HCT116 (cell line): ENCODE results near the gene ACTRT3. TPM values are rescaled to one million over a fixed set of nuclear protein-coding genes. Genes with fewer than 3 reads are reported as not detected.

Source experiments
- ATAC-seq: fragments of 200-7000 bp; cut with Tn5 transposase; 2 replicates; pipeline ENCODE4 v1.9.1; 2020; ENCODE audit warnings: mild to moderate bottlenecking, moderate library complexity
- BruUV-seq: library from RNA; stranded (reverse); fragments of 400-500 nt; replicated peaks from 2 replicates; lab custom pipeline; 2021; lab: Mats Ljungman, UMichigan
- CTCF ChIA-PET: fragments of 300-600 bp; sonication (Branson Sonifier 250); formaldehyde crosslinking; loops from one replicate; lab custom pipeline; 2021; ENCODE audit warnings: antibody characterized with exemption; lab: Charles Lee
- POLR2A ChIA-PET: fragments of 300-600, 350-600 bp; sonication (Branson Sonifier 250); formaldehyde crosslinking; loops from one replicate; lab custom pipeline; 2021; ENCODE audit warnings: antibody characterized with exemption; lab: Charles Lee
- RAD21 ChIA-PET, 2 experiments: fragments of 300-600 bp; sonication (Branson Sonifier 250); formaldehyde crosslinking; loops; one replicate each; lab custom pipeline; 2023; ENCODE audit warnings: low total read pairs in 2 of 2; ENCODE audit not compliant: uncharacterized antibody in 2 of 2, unreplicated experiment in 2 of 2, low non-redundant PET in 1 of 2; lab: Charles Lee
- DNase-seq: peaks from one replicate; pipeline ENCODE4 v3.0.0-alpha.2; 2010; ENCODE audit warnings: low read depth, low spot score
- H2AFZ ChIP-seq: fragments of 200-600 bp; shearing (Covaris generic), sonication (generic); 2 replicates; pipeline ENCODE4 v1.6.1; 2017; ENCODE audit warnings: low read depth, mixed run types, mixed read lengths, antibody characterized with exemption, low read length; ENCODE audit not compliant: poor library complexity, severe bottlenecking
- H3K27ac ChIP-seq: 2 replicates; pipeline ENCODE4 v1.5.1; 2012; ENCODE audit warnings: low read depth, low read length
- H3K27me3 ChIP-seq: fragments of 200-600 bp; sonication (generic); 2 replicates; pipeline ENCODE4 v1.6.1; 2016; ENCODE audit warnings: mixed run types, low read length, mixed read lengths; ENCODE audit not compliant: insufficient read depth
- H3K36me3 ChIP-seq, 2 experiments: fragments of 200-500 bp in 1 of 2; fragments of 200-600 bp in 1 of 2; sonication (Bioruptor generic) in 1 of 2; sonication (generic) in 1 of 2; 2 replicates each; pipeline versions ENCODE4 v1.5.1 to v1.6.1; 2014 to 2016; ENCODE audit warnings: low read length in 2 of 2, inconsistent platforms in 1 of 2, mixed read lengths in 1 of 2, mixed run types in 1 of 2; ENCODE audit not compliant: insufficient read depth in 2 of 2, control insufficient read depth in 1 of 2
- H3K4me1 ChIP-seq, 2 experiments: fragments of 200-600 bp in 1 of 2; sonication (generic) in 1 of 2; 2 replicates each; pipeline versions ENCODE4 v1.5.1 to v1.6.1; 2012 to 2017; ENCODE audit warnings: low read length in 2 of 2, inconsistent platforms in 1 of 2, mild to moderate bottlenecking in 1 of 2, mixed read lengths in 1 of 2, mixed run types in 1 of 2, moderate library complexity in 1 of 2; ENCODE audit not compliant: insufficient read depth in 2 of 2, control insufficient read depth in 1 of 2
- H3K4me2 ChIP-seq: fragments of 200-600 bp; sonication (generic); 2 replicates; pipeline ENCODE4 v1.6.1; 2017; ENCODE audit warnings: mixed run types, low read length, mixed read lengths
- H3K4me3 ChIP-seq, 2 experiments: fragments of 200-600 bp in 1 of 2; sonication (generic) in 1 of 2; replicated peaks in 1 of 2; 2 replicates each; pipeline ENCODE4 v1.5.1; 2011 to 2016; ENCODE audit warnings: low read length in 2 of 2, control low read depth in 1 of 2, low read depth in 1 of 2, mild to moderate bottlenecking in 1 of 2, mixed read lengths in 1 of 2, mixed run types in 1 of 2
- H3K79me2 ChIP-seq: fragments of 200-600 bp; sonication (generic); 2 replicates; pipeline ENCODE4 v1.6.1; 2017; ENCODE audit warnings: mild to moderate bottlenecking, mixed run types, low read length, moderate library complexity, mixed read lengths; ENCODE audit not compliant: insufficient read depth
- H3K9ac ChIP-seq: fragments of 200-600 bp; sonication (generic); 2 replicates; pipeline ENCODE4 v1.6.1; 2016; ENCODE audit warnings: low read length, mixed read lengths
- H3K9me2 ChIP-seq: fragments of 200-600 bp; sonication (generic), shearing (Covaris generic); 2 replicates; pipeline ENCODE4 v1.6.1; 2017; ENCODE audit warnings: mixed run types, mild to moderate bottlenecking, moderate library complexity; ENCODE audit not compliant: insufficient read depth
- H3K9me3 ChIP-seq, 2 experiments: fragments of 200-500 bp in 1 of 2; fragments of 200-600 bp in 1 of 2; sonication (Bioruptor generic) in 1 of 2; sonication (generic) in 1 of 2; 2 replicates each; pipeline ENCODE4 v1.6.1; 2014 to 2017; ENCODE audit warnings: low read length in 2 of 2, mixed read lengths in 2 of 2, inconsistent platforms in 1 of 2, low read depth in 1 of 2, mild to moderate bottlenecking in 1 of 2, mixed run types in 1 of 2, moderate library complexity in 1 of 2; ENCODE audit not compliant: control insufficient read depth in 1 of 2, insufficient read depth in 1 of 2
- H4K20me1 ChIP-seq: fragments of 200-600 bp; sonication (generic), shearing (Covaris generic); 2 replicates; pipeline ENCODE4 v1.6.1; 2017; ENCODE audit warnings: mixed run types, mild to moderate bottlenecking, moderate library complexity; ENCODE audit not compliant: insufficient read depth
- ATF3 ChIP-seq: IDR thresholded peaks from 2 replicates; pipeline ENCODE4 v1.6.1; 2012
- CBX3 ChIP-seq: IDR thresholded peaks from 2 replicates; pipeline ENCODE4 v1.6.1; 2012; ENCODE audit warnings: low read depth
- CEBPB ChIP-seq: IDR thresholded peaks from 2 replicates; pipeline ENCODE4 v1.6.1; 2012; ENCODE audit warnings: low read depth
- EGR1 ChIP-seq: IDR thresholded peaks from 2 replicates; pipeline ENCODE4 v1.6.1; 2012; ENCODE audit warnings: low read depth
- EZH2 ChIP-seq: fragments of 200-600 bp; sonication (generic); IDR thresholded peaks from 2 replicates; pipeline ENCODE4 v1.6.1; 2017; ENCODE audit warnings: antibody characterized with exemption, mixed run types
- EZH2phosphoT487 ChIP-seq: fragments of 200-600 bp; IDR thresholded peaks from 2 replicates; pipeline ENCODE4 v1.6.1; 2018; ENCODE audit warnings: antibody characterized with exemption, borderline replicate concordance
- JUND ChIP-seq: IDR thresholded peaks from 2 replicates; pipeline ENCODE4 v1.6.1; 2012
- POLR2A ChIP-seq: IDR thresholded peaks from 2 replicates; pipeline ENCODE4 v1.7.0; 2011; ENCODE audit warnings: borderline replicate concordance; ENCODE audit not compliant: insufficient read depth, insufficient read length; ENCODE audit errors: extremely low read depth
- POLR2AphosphoS5 ChIP-seq: IDR thresholded peaks from 2 replicates; pipeline ENCODE4 v1.6.1; 2011; ENCODE audit warnings: mild to moderate bottlenecking, low read depth, low read length, moderate library complexity
- RAD21 ChIP-seq: IDR thresholded peaks from 2 replicates; pipeline ENCODE4 v1.6.1; 2012; ENCODE audit warnings: low read depth, mild to moderate bottlenecking
- REST ChIP-seq: IDR thresholded peaks from 2 replicates; pipeline ENCODE4 v1.6.1; 2012; ENCODE audit warnings: low read depth
- SIN3A ChIP-seq: IDR thresholded peaks from 2 replicates; pipeline ENCODE4 v1.6.1; 2012; ENCODE audit warnings: low read depth
- SP1 ChIP-seq: IDR thresholded peaks from 2 replicates; pipeline ENCODE4 v1.6.1; 2012; ENCODE audit warnings: low read depth
- SRF ChIP-seq: IDR thresholded peaks from 2 replicates; pipeline ENCODE4 v1.6.1; 2012; ENCODE audit warnings: low read depth
- TCF7L2 ChIP-seq: IDR thresholded peaks from 2 replicates; pipeline ENCODE4 v1.7.0; 2011; ENCODE audit warnings: borderline replicate concordance, inconsistent platforms; ENCODE audit not compliant: insufficient read depth, insufficient read length; ENCODE audit errors: extremely low read depth
- YY1 ChIP-seq: IDR thresholded peaks from 2 replicates; pipeline ENCODE4 v1.6.1; 2011; ENCODE audit warnings: low read length, low read depth, moderate library complexity, mild to moderate bottlenecking; ENCODE audit not compliant: insufficient replicate concordance; ENCODE audit errors: extremely low read depth
- ZFX ChIP-seq: fragments of 450-650 bp; IDR thresholded peaks from 2 replicates; pipeline ENCODE4 v1.6.1; 2017
- intact Hi-C: fragments of 100-400 bp; cut with micrococcal nuclease; formaldehyde crosslinking; loops from 2 replicates; pipeline ENCODE4 v1.10.0; 2022
- total RNA-seq: library from RNA; stranded (reverse); gene quantifications from one replicate; pipeline ENCODE4 v1.2.1, GENCODE V29; 2021; ENCODE audit not compliant: unreplicated experiment

ACTRT3 gene
- total RNA-seq, 1 experiment from 2014 or later: 1.2 TPM

- no peak overlapping the region for H3K9ac ChIP-seq
- no peak overlapping the region for H2AFZ ChIP-seq
- H3K79me2 ChIP-seq: no peaks in the 10 kb centered on the region
- H3K4me1 ChIP-seq: no peaks in the 10 kb centered on the region
- ChIA-PET POLR2A (no interaction called here), CTCF (interaction anchor here (0.5 kb wide), 1 partner anchor 229 kb away, joined by 5 read pairs; no protein-coding TSS in a partner anchor), RAD21 (no interaction called here)
- TF ChIP-seq CBX3: no peak
- DNase-seq (no peak), ATAC-seq (no peak)
- no peaks in the 10 kb centered on the region for H3K9me3 ChIP-seq
- no peaks in the 10 kb centered on the region for H3K36me3 ChIP-seq
- BruUV-seq: no TSS peak
- no peaks in the 10 kb centered on the region for H3K9me2 ChIP-seq
- no peak overlapping the region for H3K27ac ChIP-seq
- H4K20me1 ChIP-seq: no peaks in the 10 kb centered on the region
- no peak overlapping the region for H3K4me3 ChIP-seq
- intact Hi-C loops: no loop called here
- H3K4me2 ChIP-seq: no peak overlapping the region
- H3K27me3 ChIP-seq: no peaks in the 10 kb centered on the region
Measured at GRCh38 chr3:169811631-169812331, 42.4 kb upstream of the ACTRT3 start.

- DNase-seq (no peak), ATAC-seq (no peak)
- RAD21 ChIA-PET: no interaction called here
- no peak overlapping the region for H3K9ac ChIP-seq
- intact Hi-C loops: no loop called here
- H3K27me3 ChIP-seq: no peaks in the 10 kb centered on the region
- no peaks in the 10 kb centered on the region for H3K79me2 ChIP-seq
- no peaks in the 10 kb centered on the region for H3K4me1 ChIP-seq
- no peak overlapping the region for H3K4me3 ChIP-seq
- no peaks in the 10 kb centered on the region for H4K20me1 ChIP-seq
- H3K9me3 ChIP-seq: no peaks in the 10 kb centered on the region
- H3K4me2 ChIP-seq: no peak overlapping the region
- CTCF ChIA-PET: no interaction called here
- no peaks in the 10 kb centered on the region for H3K9me2 ChIP-seq
- no TSS peak for BruUV-seq
- no peak overlapping the region for H2AFZ ChIP-seq
- H3K36me3 ChIP-seq: no peaks in the 10 kb centered on the region
- POLR2A ChIA-PET: no interaction called here
- no peak overlapping the region for H3K27ac ChIP-seq
- TF ChIP-seq TCF7L2: no peak
- TF ChIP-seq SIN3A: no peak
- TF ChIP-seq SP1: no peak
- TF ChIP-seq CEBPB: no peak
- no peak for TF ChIP-seq EGR1
- TF ChIP-seq CBX3: no peak
- no peak for TF ChIP-seq ATF3
- TF ChIP-seq SRF: no peak
- no peak for TF ChIP-seq POLR2A
- TF ChIP-seq YY1: no peak
- no peak for TF ChIP-seq RAD21
- no peak for TF ChIP-seq EZH2
- TF ChIP-seq POLR2AphosphoS5: no peak
- no peak for TF ChIP-seq REST
- no peak for TF ChIP-seq JUND
- no peak for TF ChIP-seq ZFX
- TF ChIP-seq EZH2phosphoT487: no peak
Measured at GRCh38 chr3:169809230-169809795, 40.0 kb upstream of the ACTRT3 start.
